ENCODE data around the gene PKNOX2. TPM values are rescaled to one million over a fixed set of nuclear protein-coding genes. Genes with fewer than 3 reads are reported as not detected.

PKNOX2 gene
- total RNA-seq, 1 experiment from 2014 or later = not detected

DNA sequence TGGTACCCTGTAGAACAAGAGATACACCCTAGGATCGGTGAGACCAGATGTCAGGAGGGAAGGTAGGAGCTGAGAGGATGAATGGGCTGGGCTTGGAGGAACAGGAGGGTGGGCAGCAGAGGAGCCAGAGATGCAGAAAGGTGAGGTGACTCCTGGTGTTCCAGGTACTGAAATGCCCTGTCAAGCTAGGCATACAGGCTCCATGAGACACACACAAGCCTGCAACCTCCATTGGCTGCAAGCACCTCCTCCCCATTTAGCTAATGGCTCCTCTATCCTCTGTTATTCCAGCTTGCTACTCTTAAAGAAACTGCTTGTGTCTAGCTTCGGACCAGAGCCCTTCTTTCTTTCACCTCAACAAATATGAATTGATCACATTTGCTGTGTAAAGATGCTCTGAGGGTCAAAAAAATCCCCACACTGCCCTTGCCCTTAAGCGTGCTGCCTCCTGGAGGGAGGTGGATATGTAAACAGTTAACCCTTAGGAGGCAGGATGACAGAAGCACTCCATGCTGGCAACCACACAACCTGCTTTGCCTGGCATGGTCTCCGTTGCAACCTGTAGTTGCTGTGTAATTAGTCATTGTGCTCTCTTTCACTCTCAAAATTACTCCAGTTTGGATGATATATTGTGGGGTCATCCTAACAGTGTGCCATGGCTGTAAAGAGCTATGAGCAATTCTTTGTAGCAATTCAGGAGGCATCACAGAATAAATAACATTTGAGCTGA, 156.0 kb downstream of the PKNOX2 start:
- Mint-ChIP-seq H3K27ac (ENCODE audit: unreplicated experiment) (no peak overlapping the region), H3K4me1 (ENCODE audit: low read depth, unreplicated experiment) (no peaks in the 10 kb centered on the region), H3K27me3 (ENCODE audit: insufficient read depth, unreplicated experiment) (peaks cover 15% of the 10 kb centered on the region), H3K4me3 (ENCODE audit: unreplicated experiment) (no peak overlapping the region), H3K9me3 (ENCODE audit: unreplicated experiment) (peaks cover 10% of the 10 kb centered on the region), H3K36me3 (ENCODE audit: insufficient read depth, unreplicated experiment) (no peaks in the 10 kb centered on the region)
- Histone ChIP-seq H3K36me3 (ENCODE audit: control insufficient read depth, insufficient read depth, low read length) (no peaks in the 10 kb centered on the region), H3K4me1 (0 out of 2 replicates have a peak, but pooled peaks cover 3% of the 10 kb centered on the region), H3K4me3 (ENCODE audit: low read depth, low read length) (no peak overlapping the region), H3K9me3 (0 out of 2 replicates have a peak, but pooled peaks cover 3% of the 10 kb centered on the region), H3K27me3 (replicated peaks; ENCODE audit: control insufficient read depth, insufficient read depth, low read length) (peaks cover 7% of the 10 kb centered on the region)
- POLR2A ChIA-PET = no interaction called here
- TF ChIP-seq, protein P1, sequence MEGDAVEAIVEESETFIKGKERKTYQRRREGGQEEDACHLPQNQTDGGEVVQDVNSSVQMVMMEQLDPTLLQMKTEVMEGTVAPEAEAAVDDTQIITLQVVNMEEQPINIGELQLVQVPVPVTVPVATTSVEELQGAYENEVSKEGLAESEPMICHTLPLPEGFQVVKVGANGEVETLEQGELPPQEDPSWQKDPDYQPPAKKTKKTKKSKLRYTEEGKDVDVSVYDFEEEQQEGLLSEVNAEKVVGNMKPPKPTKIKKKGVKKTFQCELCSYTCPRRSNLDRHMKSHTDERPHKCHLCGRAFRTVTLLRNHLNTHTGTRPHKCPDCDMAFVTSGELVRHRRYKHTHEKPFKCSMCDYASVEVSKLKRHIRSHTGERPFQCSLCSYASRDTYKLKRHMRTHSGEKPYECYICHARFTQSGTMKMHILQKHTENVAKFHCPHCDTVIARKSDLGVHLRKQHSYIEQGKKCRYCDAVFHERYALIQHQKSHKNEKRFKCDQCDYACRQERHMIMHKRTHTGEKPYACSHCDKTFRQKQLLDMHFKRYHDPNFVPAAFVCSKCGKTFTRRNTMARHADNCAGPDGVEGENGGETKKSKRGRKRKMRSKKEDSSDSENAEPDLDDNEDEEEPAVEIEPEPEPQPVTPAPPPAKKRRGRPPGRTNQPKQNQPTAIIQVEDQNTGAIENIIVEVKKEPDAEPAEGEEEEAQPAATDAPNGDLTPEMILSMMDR (IDR thresholded peaks at IDR 0.05; ENCODE audit: insufficient read depth in 1 of 2, low read depth in 1 of 2, low read length in 1 of 2, severe bottlenecking in 1 of 2, unreplicated experiment in 1 of 2) = no peak
- CTCF ChIA-PET = no interaction called here
- DNase-seq = no peak
- BruUV-seq (replicated peaks) = no TSS peak
- intact Hi-C loops (cut with micrococcal nuclease; ENCODE audit: unreplicated experiment) = no loop called here

DNA sequence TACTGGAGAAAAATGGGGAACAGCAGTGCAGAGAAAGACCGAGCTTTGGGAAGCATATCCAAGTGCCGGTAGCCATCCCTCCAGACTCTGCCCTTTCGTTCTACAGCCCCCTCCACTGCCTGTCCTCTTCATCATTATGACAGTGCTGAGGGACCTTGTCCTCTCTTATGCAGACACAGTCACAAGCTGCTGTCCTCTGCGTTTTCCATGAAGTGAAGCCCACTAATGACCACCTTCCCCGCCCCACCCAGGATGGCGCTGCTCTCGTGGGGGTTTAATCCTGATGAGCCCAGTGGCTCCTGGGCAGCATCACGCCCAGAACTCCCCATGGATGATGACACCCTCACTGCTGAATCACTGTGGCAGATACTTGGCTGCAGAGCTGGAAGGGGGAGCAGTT, 157.7 kb downstream of the PKNOX2 start:
- H3K27me3 Mint-ChIP-seq (ENCODE audit: insufficient read depth, unreplicated experiment) = peaks cover 16% of the 10 kb centered on the region
- Histone ChIP-seq H3K4me3 (ENCODE audit: low read depth, low read length) (no peak overlapping the region), H3K9me3 (0 out of 2 replicates have a peak, but pooled peaks cover 3% of the 10 kb centered on the region), H3K36me3 (ENCODE audit: control insufficient read depth, insufficient read depth, low read length) (no peaks in the 10 kb centered on the region), H3K4me1 (0 out of 2 replicates have a peak, but pooled peaks cover 3% of the 10 kb centered on the region), H3K27me3 (replicated peaks; ENCODE audit: control insufficient read depth, insufficient read depth, low read length) (peaks cover 10% of the 10 kb centered on the region)
- no peaks in the 10 kb centered on the region for H3K36me3 Mint-ChIP-seq (ENCODE audit: insufficient read depth, unreplicated experiment)
- ChIA-PET POLR2A (no interaction called here), CTCF (no interaction called here)
- H3K4me1 Mint-ChIP-seq (ENCODE audit: low read depth, unreplicated experiment) = no peaks in the 10 kb centered on the region
- TF ChIP-seq, protein P1 (IDR thresholded peaks at IDR 0.05; ENCODE audit: insufficient read depth in 1 of 2, low read depth in 1 of 2, low read length in 1 of 2, severe bottlenecking in 1 of 2, unreplicated experiment in 1 of 2) = no peak
- H3K4me3 Mint-ChIP-seq (ENCODE audit: unreplicated experiment) = no peak overlapping the region
- DNase-seq = no peak
- intact Hi-C loops (cut with micrococcal nuclease; ENCODE audit: unreplicated experiment) = no loop called here
- no TSS peak for BruUV-seq (replicated peaks)
- no peak overlapping the region for H3K27ac Mint-ChIP-seq (ENCODE audit: unreplicated experiment)
- peaks cover 10% of the 10 kb centered on the region for H3K9me3 Mint-ChIP-seq (ENCODE audit: unreplicated experiment)

DNA sequence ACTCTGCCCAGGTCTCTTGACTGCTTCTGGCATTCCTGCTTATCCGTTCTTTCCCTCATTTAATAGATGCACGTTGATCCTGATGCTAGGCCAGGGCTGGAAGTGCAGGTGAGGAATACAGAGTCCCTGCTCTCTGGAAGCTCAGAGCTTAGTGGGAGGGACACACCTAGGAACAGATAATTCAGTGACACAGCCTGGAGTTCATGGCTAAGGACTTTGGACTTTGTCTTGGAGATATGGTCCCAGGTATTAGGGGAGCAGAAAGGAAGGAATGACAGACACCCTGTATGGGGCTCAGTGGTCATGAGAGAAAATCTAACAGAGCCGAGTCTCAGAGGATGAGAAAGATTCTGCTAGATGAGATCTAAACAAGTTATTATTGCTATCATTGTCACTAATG, 160.6 kb downstream of the PKNOX2 start:
- Histone ChIP-seq H3K9me3 (no peaks in the 10 kb centered on the region), H3K36me3 (ENCODE audit: control insufficient read depth, insufficient read depth, low read length) (no peaks in the 10 kb centered on the region), H3K27me3 (replicated peaks; ENCODE audit: control insufficient read depth, insufficient read depth, low read length) (peaks cover 12% of the 10 kb centered on the region), H3K4me1 (0 out of 2 replicates have a peak, but pooled peaks cover 3% of the 10 kb centered on the region), H3K4me3 (ENCODE audit: low read depth, low read length) (no peak overlapping the region)
- TF ChIP-seq, protein P1 (IDR thresholded peaks at IDR 0.05; ENCODE audit: insufficient read depth in 1 of 2, low read depth in 1 of 2, low read length in 1 of 2, severe bottlenecking in 1 of 2, unreplicated experiment in 1 of 2) = no peak
- intact Hi-C loops (cut with micrococcal nuclease; ENCODE audit: unreplicated experiment) = no loop called here
- Mint-ChIP-seq H3K27me3 (ENCODE audit: insufficient read depth, unreplicated experiment) (peaks cover 25% of the 10 kb centered on the region), H3K9me3 (ENCODE audit: unreplicated experiment) (no peaks in the 10 kb centered on the region), H3K36me3 (ENCODE audit: insufficient read depth, unreplicated experiment) (no peaks in the 10 kb centered on the region), H3K4me1 (ENCODE audit: low read depth, unreplicated experiment) (no peaks in the 10 kb centered on the region), H3K4me3 (ENCODE audit: unreplicated experiment) (no peak overlapping the region), H3K27ac (ENCODE audit: unreplicated experiment) (no peak overlapping the region)
- DNase-seq = no peak
- ChIA-PET CTCF (interaction anchor here (1.2 kb wide), 1 partner anchor 21 kb away, joined by 5 read pairs; no protein-coding TSS in a partner anchor), POLR2A (no interaction called here)
- no TSS peak for BruUV-seq (replicated peaks)

All from Caco-2 (cell line).